Right lobe of liver (tissue), 6 donors: Measurements from ENCODE around the gene MYL10. TPM values are rescaled to one million over a fixed set of nuclear protein-coding genes. Genes with fewer than 3 reads are reported as not detected.

Experiments
- ATAC-seq, 4 donors: fragments of 200-7000 bp; cut with Tn5 transposase; one replicate each; pipeline ENCODE4 v1.9.1; 2020; ENCODE audit warnings: mild to moderate bottlenecking in 4 of 4, moderate library complexity in 4 of 4
- DNase-seq, 3 donors: peaks; one replicate each; pipeline ENCODE4 v3.0.0-alpha.2; 2020
- H3K27ac ChIP-seq, 3 donors: fragments of 200-600 bp; one replicate each; pipeline ENCODE4 v1.8.0; 2022
- H3K27me3 ChIP-seq, 2 donors: fragments of 200-600 bp; one replicate each; pipeline ENCODE4 v1.8.0; 2022
- H3K36me3 ChIP-seq, 4 donors: fragments of 200-600 bp; sonication (generic) in 1 of 4; one replicate each; pipeline versions ENCODE4 v1.5.1 to v1.8.0; 2017 to 2022; ENCODE audit warnings: control low read depth in 1 of 4
- H3K4me1 ChIP-seq, 4 donors: fragments of 200-600 bp; sonication (generic) in 1 of 4; one replicate each; pipeline versions ENCODE4 v1.5.1 to v1.8.0; 2017 to 2022; ENCODE audit warnings: control low read depth in 1 of 4
- H3K4me3 ChIP-seq, 3 donors: fragments of 200-600 bp; one replicate each; pipeline ENCODE4 v1.8.0; 2022
- H3K9me3 ChIP-seq, 4 donors: fragments of 200-600 bp; sonication (generic) in 1 of 4; one replicate each; pipeline versions ENCODE4 v1.5.1 to v1.8.0; 2017 to 2022; ENCODE audit warnings: control low read depth in 1 of 4
- POLR2A ChIP-seq: fragments of 450-650 bp; IDR thresholded peaks from one replicate; pipeline ENCODE4 v1.6.1; 2017; ENCODE audit warnings: antibody characterized with exemption, mild to moderate bottlenecking
- whole genome bisulfite sequencing: methylation state at CpG from one replicate; pipeline ENCODE4 v1.1.6; 2018; ENCODE audit warnings: low coverage, low lambda C conversion rate; ENCODE audit not compliant: insufficient coverage; ENCODE audit errors: missing lambda C conversion rate; 5-methylcytosine and 5-hydroxymethylcytosine counted together
- intact Hi-C, 2 donors: fragments of 100-400 bp; cut with DNase I; formaldehyde crosslinking; loops; one replicate each; pipeline versions ENCODE4 v1.11.2 to v1.14.1; 2022
- total RNA-seq, 6 experiments: library from RNA; depleted of rRNA in 2 of 6; stranded (reverse); fragments of >200 nt in 2 of 6; fragmentation: NEBNext Ultra II Directional in 3 of 6; extraction: Animal tissue kit (Norgen Biotek cat#: 25700) in 3 of 6; gene quantifications; one replicate each; pipeline versions ENCODE4 v1.1.0 to v1.2.4, GENCODE V29; 2016 to 2023
- TF ChIP-seq, protein P1 (sequence below), 4 donors: fragments of 200-600 bp in 3 of 4; fragments of 450-650 bp in 1 of 4; IDR thresholded peaks; one replicate each; pipeline versions ENCODE4 v1.5.1 to v1.8.0; 2016 to 2022; ENCODE audit warnings: antibody characterized with exemption in 4 of 4, mild to moderate bottlenecking in 2 of 4
- donor health status: DM: no; HTN: yes; CAD: no.
- donor health status: DM: no; HTN: no; CAD: no.
- donor health status: DM: no; HTN: no; CAD: no.
- donor health status: DM: no; HTN: yes; CAD: no.
- donor health status: DM: no; HTN: yes; CAD: no.

The MYL10 gene
- total RNA-seq, 6 experiments from 2014 or later, result not detected

DNA sequence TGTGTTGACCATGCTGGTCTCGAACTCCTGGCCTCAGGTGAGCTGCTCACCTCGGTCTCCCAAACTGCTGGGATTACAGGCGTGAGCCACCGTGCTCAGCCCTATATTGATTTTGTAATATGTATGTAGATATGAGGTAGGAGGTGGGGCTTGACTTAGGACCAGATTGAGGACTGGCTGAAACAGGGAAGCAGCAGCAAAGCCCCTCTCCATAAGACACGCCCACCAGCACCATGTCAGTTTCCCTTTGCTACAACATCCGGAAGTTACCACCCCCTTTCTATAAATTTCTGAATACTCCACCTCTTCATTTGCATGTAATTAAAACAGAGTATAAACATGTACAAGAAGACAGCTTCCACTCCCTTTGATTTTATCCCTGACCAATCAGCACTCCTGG lies 47.9 kb upstream of the MYL10 start:
- no peaks in the 10 kb centered on the region for H3K27me3 ChIP-seq
- H3K27ac ChIP-seq, result no peak overlapping the region
- H3K4me3 ChIP-seq, result no peak overlapping the region
- no peaks in the 10 kb centered on the region for H3K9me3 ChIP-seq
- H3K4me1 ChIP-seq, result no peaks in the 10 kb centered on the region
- intact Hi-C loops, result no loop called here
- no peak for ATAC-seq
- 47% methylated on average over 3 of the region's 6 CpGs for WGBS
- DNase-seq, result no peak
- H3K36me3 ChIP-seq, result no peaks in the 10 kb centered on the region
- TF ChIP-seq POLR2A, result no peak
- TF ChIP-seq, protein P1, sequence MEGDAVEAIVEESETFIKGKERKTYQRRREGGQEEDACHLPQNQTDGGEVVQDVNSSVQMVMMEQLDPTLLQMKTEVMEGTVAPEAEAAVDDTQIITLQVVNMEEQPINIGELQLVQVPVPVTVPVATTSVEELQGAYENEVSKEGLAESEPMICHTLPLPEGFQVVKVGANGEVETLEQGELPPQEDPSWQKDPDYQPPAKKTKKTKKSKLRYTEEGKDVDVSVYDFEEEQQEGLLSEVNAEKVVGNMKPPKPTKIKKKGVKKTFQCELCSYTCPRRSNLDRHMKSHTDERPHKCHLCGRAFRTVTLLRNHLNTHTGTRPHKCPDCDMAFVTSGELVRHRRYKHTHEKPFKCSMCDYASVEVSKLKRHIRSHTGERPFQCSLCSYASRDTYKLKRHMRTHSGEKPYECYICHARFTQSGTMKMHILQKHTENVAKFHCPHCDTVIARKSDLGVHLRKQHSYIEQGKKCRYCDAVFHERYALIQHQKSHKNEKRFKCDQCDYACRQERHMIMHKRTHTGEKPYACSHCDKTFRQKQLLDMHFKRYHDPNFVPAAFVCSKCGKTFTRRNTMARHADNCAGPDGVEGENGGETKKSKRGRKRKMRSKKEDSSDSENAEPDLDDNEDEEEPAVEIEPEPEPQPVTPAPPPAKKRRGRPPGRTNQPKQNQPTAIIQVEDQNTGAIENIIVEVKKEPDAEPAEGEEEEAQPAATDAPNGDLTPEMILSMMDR (IDR thresholded peaks at IDR 0.05), result no peak

DNA sequence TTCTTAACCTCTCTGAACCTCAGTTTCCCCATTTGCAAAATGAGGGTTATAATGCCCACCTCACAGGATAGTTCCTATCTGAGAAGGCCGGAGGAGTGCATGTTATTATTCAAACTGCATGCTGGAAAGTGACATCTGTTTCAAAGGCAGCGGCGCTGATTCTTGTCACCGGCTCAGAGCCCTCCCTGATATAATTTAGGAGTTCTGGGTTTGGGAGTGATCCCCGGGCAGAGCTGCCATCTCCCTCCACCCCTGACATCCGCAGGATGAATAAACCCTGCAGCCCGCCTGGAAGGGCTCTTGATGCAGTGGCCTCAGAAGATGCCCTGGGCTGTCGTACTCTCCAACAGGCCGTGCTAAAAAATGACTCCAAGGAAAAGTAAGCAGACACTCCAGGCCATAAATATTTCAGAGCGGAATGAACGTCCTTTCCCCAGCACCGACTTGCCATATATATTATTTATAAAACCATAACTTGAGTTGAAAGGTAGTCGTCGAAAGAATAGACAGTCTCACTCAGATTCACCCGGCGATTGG lies 47.0 kb upstream of the MYL10 start:
- Histone ChIP-seq H3K4me1 (no peaks in the 10 kb centered on the region), H3K9me3 (no peaks in the 10 kb centered on the region), H3K4me3 (no peak overlapping the region), H3K27ac (no peak overlapping the region), H3K36me3 (no peaks in the 10 kb centered on the region), H3K27me3 (no peaks in the 10 kb centered on the region)
- WGBS, result 87% methylated on average over 11 of the region's 16 CpGs
- ATAC-seq (no peak), DNase-seq (no peak)
- intact Hi-C loops, result no loop called here
- TF ChIP-seq POLR2A, result no peak
- TF ChIP-seq, protein P1 (IDR thresholded peaks at IDR 0.05), result no peak

DNA sequence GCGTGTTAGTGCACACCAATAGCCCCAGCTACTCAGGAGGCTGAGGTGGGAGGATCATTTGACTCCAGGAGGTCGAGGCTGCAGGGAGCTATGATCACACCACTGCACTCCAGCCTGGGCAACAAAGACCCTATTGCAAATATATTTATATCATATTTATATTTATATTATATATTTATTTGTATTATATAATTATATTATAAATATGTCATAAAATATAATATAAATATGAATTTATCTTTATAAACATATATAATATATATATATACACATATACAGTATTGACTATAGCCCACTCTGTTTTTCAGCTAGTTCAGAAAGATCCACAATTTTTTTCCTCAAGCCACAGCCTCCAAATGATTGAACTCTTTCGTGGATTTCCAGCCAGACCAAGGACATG lies 45.3 kb upstream of the MYL10 start:
- ATAC-seq, result no peak
- Histone ChIP-seq H3K27me3 (no peaks in the 10 kb centered on the region), H3K9me3 (no peaks in the 10 kb centered on the region), H3K4me3 (no peak overlapping the region), H3K27ac (no peak overlapping the region), H3K36me3 (no peaks in the 10 kb centered on the region), H3K4me1 (no peaks in the 10 kb centered on the region)
- 98% methylated on average over 3 of the region's 3 CpGs for WGBS
- intact Hi-C loops, result no loop called here
- DNase-seq, result no peak
- no peak for TF ChIP-seq POLR2A
- TF ChIP-seq, protein P1 (IDR thresholded peaks at IDR 0.05), result no peak

DNA sequence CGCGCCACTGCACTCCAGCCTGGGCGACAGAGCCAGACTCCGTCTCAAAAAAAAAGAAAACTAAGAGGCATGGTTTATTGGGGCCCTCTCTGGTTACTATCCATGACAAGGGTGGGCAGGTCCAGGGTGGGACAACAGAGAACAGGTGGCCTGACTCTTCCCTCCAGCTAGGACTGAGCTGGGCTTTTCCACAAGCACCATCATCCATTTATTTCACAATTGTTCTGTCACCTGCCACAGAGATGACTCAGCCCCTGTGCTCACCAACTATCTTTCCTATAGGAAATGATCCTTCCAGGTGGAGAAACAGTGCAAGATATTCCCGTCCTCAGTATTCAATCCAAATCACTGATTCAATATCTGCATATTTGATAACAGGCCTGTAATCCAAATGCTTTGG lies 44.9 kb upstream of the MYL10 start:
- WGBS, result 20% methylated on average over 1 of the region's 5 CpGs

More for the DNA sequence above, 44.9 kb upstream of the MYL10 start:
- TF ChIP-seq, protein P1 (IDR thresholded peaks at IDR 0.05), result no peak
- no peak for TF ChIP-seq POLR2A
- Histone ChIP-seq H3K4me3 (no peak overlapping the region), H3K27me3 (no peaks in the 10 kb centered on the region), H3K4me1 (no peaks in the 10 kb centered on the region), H3K36me3 (no peaks in the 10 kb centered on the region), H3K27ac (no peak overlapping the region), H3K9me3 (no peaks in the 10 kb centered on the region)
- ATAC-seq (peak in 1 of 4 donors; percentile 50), DNase-seq (no peak)
- intact Hi-C loops, result no loop called here
